Endodermal cell (in vitro differentiated cells): Measurements from ENCODE around the gene GJB3. TPM values are rescaled to one million over a fixed set of nuclear protein-coding genes. Genes with fewer than 3 reads are reported as not detected.
A peak's percentile ranks its signal among the peaks of the same experiment; 100 is the strongest.

Source experiments
- DNase-seq: peaks from one replicate; pipeline ENCODE4 v3.0.0-alpha.2; 2017
- H3K27ac ChIP-seq: 2 replicates; pipeline ENCODE4 v1.5.1; 2013; ENCODE audit warnings: mild to moderate bottlenecking, low read depth, low read length, moderate library complexity
- H3K27me3 ChIP-seq: 2 replicates; pipeline ENCODE4 v1.6.1; 2013; ENCODE audit warnings: mild to moderate bottlenecking, low read length, moderate library complexity; ENCODE audit not compliant: insufficient read depth, control insufficient read depth, poor library complexity, severe bottlenecking
- H3K36me3 ChIP-seq: 2 replicates; pipeline ENCODE4 v1.7.0; 2013; ENCODE audit warnings: mild to moderate bottlenecking, low read length, moderate library complexity; ENCODE audit not compliant: control insufficient read depth, insufficient read depth
- H3K4me1 ChIP-seq: one replicate; pipeline ENCODE4 v1.7.0; 2013; ENCODE audit warnings: low read length; ENCODE audit not compliant: control insufficient read depth, insufficient read depth
- H3K4me3 ChIP-seq: 2 replicates; pipeline ENCODE4 v1.5.1; 2013; ENCODE audit warnings: mild to moderate bottlenecking, low read length, moderate library complexity
- H3K9ac ChIP-seq: 2 replicates; pipeline ENCODE4 v1.6.1; 2013; ENCODE audit warnings: mild to moderate bottlenecking, low read length, moderate library complexity; ENCODE audit not compliant: poor library complexity, severe bottlenecking; ENCODE audit errors: extremely low read depth
- H3K9me3 ChIP-seq: 2 replicates; pipeline ENCODE4 v1.6.1; 2013; ENCODE audit warnings: mild to moderate bottlenecking, low read length, moderate library complexity; ENCODE audit not compliant: control insufficient read depth
- H3K27ac Mint-ChIP-seq: 2 replicates; pipeline ENCODE4 v1.8.0; 2020; ENCODE audit warnings: mixed read lengths
- H3K27me3 Mint-ChIP-seq: 2 replicates; pipeline ENCODE4 v1.8.0; 2021; ENCODE audit warnings: mild to moderate bottlenecking, mixed read lengths; ENCODE audit not compliant: insufficient read depth
- H3K36me3 Mint-ChIP-seq: 2 replicates; pipeline ENCODE4 v1.8.0; 2020; ENCODE audit warnings: low read depth, mixed read lengths
- H3K4me1 Mint-ChIP-seq: 2 replicates; pipeline ENCODE4 v1.8.0; 2020; ENCODE audit warnings: mixed read lengths
- H3K4me3 Mint-ChIP-seq: 2 replicates; pipeline ENCODE4 v1.8.0; 2020; ENCODE audit warnings: mild to moderate bottlenecking, moderate library complexity, mixed read lengths
- H3K9me3 Mint-ChIP-seq: 2 replicates; pipeline ENCODE4 v1.8.0; 2020; ENCODE audit warnings: mild to moderate bottlenecking, mixed read lengths
- CTCF ChIP-seq: fragments of 200-600 bp; sonication (generic); conservative IDR thresholded peaks from 2 replicates; pipeline ENCODE4 v1.5.0; 2021; ENCODE audit warnings: antibody characterized with exemption, mild to moderate bottlenecking
- WGBS, 2 experiments: methylation state at CpG; one replicate each; pipeline versions ENCODE4 v1.1.5 to v1.1.7; 2013; ENCODE audit warnings: missing lambda C conversion rate in 2 of 2, mixed read lengths in 1 of 2; ENCODE audit not compliant: insufficient coverage in 1 of 2, insufficient read length in 1 of 2; 5-methylcytosine and 5-hydroxymethylcytosine counted together
- total RNA-seq, 2 donors: library from RNA; stranded (reverse); fragmentation: NEBNext Ultra II Directional in 1 of 2; extraction: Animal tissue kit (Norgen Biotek cat#: 25700) in 1 of 2; gene quantifications; 2 replicates in 1 of 2; 3 replicates in 1 of 2; pipeline ENCODE4 v1.2.1, GENCODE V29; 2021

Gene GJB3
- total RNA-seq, 2 donors from 2014 or later = 0.38 to 2.9 TPM

- Histone ChIP-seq H3K27ac (no peak overlapping the region), H3K9me3 (no peaks in the 10 kb centered on the region), H3K4me1 (peaks cover 22% of the 10 kb centered on the region), H3K9ac (no peak overlapping the region), H3K27me3 (peaks cover 27% of the 10 kb centered on the region), H3K36me3 (no peaks in the 10 kb centered on the region), H3K4me3 (no peak overlapping the region)
- TF ChIP-seq CTCF = no peak
- 87 to 93% methylated on average over 4 to 5 of the region's 5 CpGs for WGBS, 2 experiments
- Mint-ChIP-seq H3K4me3 (no peak overlapping the region), H3K36me3 (no peaks in the 10 kb centered on the region), H3K9me3 (no peaks in the 10 kb centered on the region), H3K27ac (no peak overlapping the region), H3K4me1 (peaks cover 21% of the 10 kb centered on the region), H3K27me3 (peaks cover 23% of the 10 kb centered on the region)
- DNase-seq = peak; percentile 41
Observed at GRCh38 chr1:34779962-34780361, 1.1 kb upstream of the GJB3 start.

- no peak overlapping the region for H3K9ac ChIP-seq
- no peaks in the 10 kb centered on the region for H3K9me3 ChIP-seq
- H3K27ac ChIP-seq = no peak overlapping the region
- H3K4me1 Mint-ChIP-seq = peaks cover 21% of the 10 kb centered on the region
- peaks cover 20% of the 10 kb centered on the region for H3K4me1 ChIP-seq
- H3K4me3 Mint-ChIP-seq = peak overlapping the region; percentile 54
- no peak for TF ChIP-seq CTCF
- peaks cover 23% of the 10 kb centered on the region for H3K27me3 Mint-ChIP-seq
- WGBS, 2 experiments = 94 to 100% methylated on average over 1 to 2 of the region's 2 CpGs
- no peak overlapping the region for H3K27ac Mint-ChIP-seq
- H3K9me3 Mint-ChIP-seq = no peaks in the 10 kb centered on the region
- H3K36me3 Mint-ChIP-seq = no peaks in the 10 kb centered on the region
- H3K36me3 ChIP-seq = no peaks in the 10 kb centered on the region
- H3K27me3 ChIP-seq = peaks cover 27% of the 10 kb centered on the region
- DNase-seq = peak; percentile 28
- H3K4me3 ChIP-seq = peak overlapping the region; percentile 75
Observed at GRCh38 chr1:34780528-34780927, 486 bp upstream of the GJB3 start.

GRCh38 chr1:34781844-34782391, 904 bp downstream of the GJB3 start:
- peak overlapping the region; percentile 54 for H3K4me3 Mint-ChIP-seq
- H3K4me1 Mint-ChIP-seq = peaks cover 26% of the 10 kb centered on the region
- no peaks in the 10 kb centered on the region for H3K36me3 Mint-ChIP-seq
- Histone ChIP-seq H3K27ac (no peak overlapping the region), H3K27me3 (peaks cover 27% of the 10 kb centered on the region), H3K4me1 (peaks cover 11% of the 10 kb centered on the region), H3K9ac (no peak overlapping the region), H3K9me3 (no peaks in the 10 kb centered on the region), H3K4me3 (peak overlapping the region; percentile 75), H3K36me3 (no peaks in the 10 kb centered on the region)
- no peaks in the 10 kb centered on the region for H3K9me3 Mint-ChIP-seq
- no peak overlapping the region for H3K27ac Mint-ChIP-seq
- H3K27me3 Mint-ChIP-seq = peaks cover 23% of the 10 kb centered on the region
- 24 to 30% methylated on average over 6 to 18 of the region's 18 CpGs for WGBS, 2 experiments
- peak; percentile 66 for DNase-seq
- peak; percentile 39 for TF ChIP-seq CTCF
